Upper lobe of left lung (tissue), 4 donors: ENCODE results near the gene CFAP74.

Experiments used
- CTCF ChIP-seq, 6 experiments: fragments of 450-650 bp in 4 of 6; fragments of 200-600 bp in 2 of 6; sonication (generic) in 2 of 6; IDR thresholded peaks; one replicate each; pipeline ENCODE4 v1.5.1; 2016 to 2019; ENCODE audit warnings: antibody characterized with exemption in 6 of 6
- EP300 ChIP-seq, 4 donors: sonication (generic); formaldehyde crosslinking; IDR thresholded peaks; one replicate each; pipeline ENCODE4 v1.5.1; 2017; ENCODE audit warnings: antibody characterized with exemption in 4 of 4, control low read depth in 2 of 4

GRCh38 chr1:1989102-1989542 lies 14.5 kb downstream of the CFAP74 start:
- no peak for TF ChIP-seq EP300 (IDR thresholded peaks at IDR 0.05)
- no peak for TF ChIP-seq CTCF (IDR thresholded peaks at IDR 0.05)
